Suprapubic skin (tissue), 4 donors: Measurements from ENCODE around the gene JAKMIP1.

Experiments
- CTCF ChIP-seq, 2 donors: fragments of 200-600 bp in 1 of 2; fragments of 450-650 bp in 1 of 2; sonication (generic) in 1 of 2; IDR thresholded peaks; one replicate each; pipeline ENCODE4 v1.5.1; 2016 to 2019; ENCODE audit warnings: antibody characterized with exemption in 2 of 2, mild to moderate bottlenecking in 1 of 2, moderate library complexity in 1 of 2
- EP300 ChIP-seq: sonication (generic); formaldehyde crosslinking; IDR thresholded peaks from one replicate; pipeline ENCODE4 v1.6.1; 2017; ENCODE audit warnings: antibody characterized with exemption
- POLR2A ChIP-seq, 2 donors: fragments of 450-650 bp; IDR thresholded peaks; one replicate each; pipeline ENCODE4 v1.6.1; 2017; ENCODE audit warnings: antibody characterized with exemption in 2 of 2, mild to moderate bottlenecking in 2 of 2, moderate library complexity in 2 of 2
- POLR2AphosphoS5 ChIP-seq, 3 donors: sonication (generic); formaldehyde crosslinking; IDR thresholded peaks; one replicate each; pipeline ENCODE4 v1.6.1; 2017; ENCODE audit warnings: antibody characterized with exemption in 3 of 3

GRCh38 chr4:6112606-6113290 is 87.6 kb downstream of the JAKMIP1 start:
- TF ChIP-seq CTCF (IDR thresholded peaks at IDR 0.05) = no peak
- no peak for TF ChIP-seq POLR2A (IDR thresholded peaks at IDR 0.05)
- TF ChIP-seq POLR2AphosphoS5 (IDR thresholded peaks at IDR 0.05) = no peak
- TF ChIP-seq EP300 = no peak
